ENCODE results near the gene SPINT3. TPM values are rescaled to one million over a fixed set of nuclear protein-coding genes. Genes with fewer than 3 reads are reported as not detected.
A peak's percentile ranks its signal among the peaks of the same experiment; 100 is the strongest.
"Not testable (repeated sequence)": the region's sequence is repeated elsewhere in the genome, so short reads cannot be mapped to it uniquely, and the experiment has no call there.

The SPINT3 gene
- total RNA-seq, 2 experiments from 2014 or later: not detected

DNA sequence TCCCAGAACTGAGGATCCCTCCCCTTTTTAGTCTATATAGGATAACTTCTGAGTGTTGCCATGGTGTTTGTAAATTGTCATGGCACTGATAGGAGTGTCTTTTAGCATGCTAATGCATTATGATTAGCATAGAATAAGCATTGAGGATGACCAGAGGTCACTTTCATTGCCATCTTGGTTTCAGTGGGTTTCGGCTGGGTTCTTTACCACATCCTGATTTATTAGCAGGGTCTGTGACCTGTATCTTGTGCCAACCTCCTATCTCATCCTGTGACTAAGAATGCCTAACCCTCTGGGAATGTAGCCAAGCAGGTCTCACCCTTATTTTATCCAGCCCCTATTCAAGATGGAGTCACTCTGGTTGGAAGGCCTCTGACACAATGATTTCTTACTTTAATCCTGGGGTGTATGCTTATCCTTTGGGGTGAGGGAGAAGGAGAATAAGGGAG, 26.3 kb downstream of the SPINT3 start:
- ATAC-seq (no peak), DNase-seq (no peak)
- CTCF ChIA-PET: interaction anchor here (1.3 kb wide), 1 partner anchor 276 kb away, joined by 3 read pairs; no protein-coding TSS in a partner anchor
- H3K4me3 Mint-ChIP-seq: no peak overlapping the region
- H3K4me1 Mint-ChIP-seq: no peaks in the 10 kb centered on the region
- H3K27ac Mint-ChIP-seq: no peak overlapping the region
- peaks cover 40% of the 10 kb centered on the region for H3K27me3 Mint-ChIP-seq
- H3K9me3 Mint-ChIP-seq (ENCODE audit: low read depth): no peaks in the 10 kb centered on the region
- H3K36me3 Mint-ChIP-seq: no peaks in the 10 kb centered on the region

DNA sequence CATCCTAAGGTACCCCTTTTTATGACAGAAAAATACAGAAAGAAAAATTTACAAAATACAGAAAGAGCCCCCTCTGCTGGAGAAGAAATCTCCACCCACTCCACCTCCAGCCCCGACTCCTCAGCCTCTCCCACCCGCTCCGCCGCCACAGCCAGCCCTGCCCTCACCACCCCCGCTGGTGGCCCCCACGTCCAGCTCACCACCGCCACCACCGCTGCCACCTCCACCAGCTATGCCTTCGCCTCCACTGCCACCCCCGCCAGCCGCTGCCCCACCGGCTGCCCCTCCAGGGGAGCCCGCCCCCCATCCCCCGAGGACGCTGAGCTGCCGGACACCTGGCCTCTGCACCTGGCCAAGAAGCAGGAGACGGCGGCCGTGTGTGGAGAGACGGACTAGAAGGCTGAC, 28.2 kb downstream of the SPINT3 start:
- no peaks in the 10 kb centered on the region for H3K9me3 Mint-ChIP-seq (ENCODE audit: low read depth)
- DNase-seq: no peak
- no peaks in the 10 kb centered on the region for H3K4me1 Mint-ChIP-seq
- CTCF ChIA-PET: no interaction called here
- H3K4me3 Mint-ChIP-seq: no peak overlapping the region
- peak; percentile 20 for ATAC-seq
- H3K36me3 Mint-ChIP-seq: no peaks in the 10 kb centered on the region
- no peak overlapping the region for H3K27ac Mint-ChIP-seq
- peaks cover 52% of the 10 kb centered on the region for H3K27me3 Mint-ChIP-seq

DNA sequence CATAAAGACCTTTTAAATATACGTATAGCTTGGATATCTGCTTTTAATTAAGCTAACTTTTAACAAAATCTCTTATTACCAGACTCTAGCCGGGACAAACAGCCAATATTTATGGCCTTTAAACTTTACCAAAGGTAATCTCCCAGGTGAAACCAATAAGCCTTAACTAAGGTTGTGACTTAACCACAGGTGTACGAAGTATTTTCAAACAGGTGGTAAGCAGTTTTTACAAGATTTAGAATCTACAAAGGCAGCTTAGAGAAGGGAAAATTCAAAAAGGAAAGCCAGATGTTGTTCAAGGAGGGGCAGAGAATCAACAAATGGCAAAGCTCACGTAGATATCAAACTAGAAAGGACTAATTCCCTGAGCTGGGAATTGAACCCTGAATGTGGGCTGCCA, 30.0 kb downstream of the SPINT3 start:
- H3K4me1 Mint-ChIP-seq: no peaks in the 10 kb centered on the region
- DNase-seq (no peak), ATAC-seq (no peak)
- no peaks in the 10 kb centered on the region for H3K9me3 Mint-ChIP-seq (ENCODE audit: low read depth)
- H3K4me3 Mint-ChIP-seq: no peak overlapping the region
- H3K27me3 Mint-ChIP-seq: peaks cover 54% of the 10 kb centered on the region
- no peak overlapping the region for H3K27ac Mint-ChIP-seq
- H3K36me3 Mint-ChIP-seq: no peaks in the 10 kb centered on the region
- CTCF ChIA-PET: interaction anchor here (0.9 to 1.3 kb wide), 2 partner anchors 12 to 166 kb away, joined by 3 read pairs; no protein-coding TSS in a partner anchor

DNA sequence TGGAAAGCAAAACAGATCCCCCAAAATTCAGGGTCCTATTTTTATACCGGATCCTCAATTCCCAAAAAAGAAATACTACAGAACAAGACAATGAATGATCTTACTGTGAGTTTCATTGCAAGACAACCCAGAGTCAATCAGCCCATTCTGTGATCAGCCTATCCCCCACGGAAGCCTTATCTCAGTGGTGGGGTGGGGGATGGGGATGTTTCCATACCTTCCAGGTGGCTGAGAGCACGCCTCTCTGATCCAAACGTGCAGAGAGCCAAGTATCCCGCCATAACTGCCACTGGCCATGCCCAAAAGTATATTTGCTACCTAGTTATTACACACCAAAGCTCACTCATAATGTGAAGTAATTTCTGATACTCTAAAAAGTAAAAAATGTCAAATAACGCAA, 30.7 kb downstream of the SPINT3 start:
- H3K4me1 Mint-ChIP-seq: no peaks in the 10 kb centered on the region
- H3K9me3 Mint-ChIP-seq (ENCODE audit: low read depth): no peaks in the 10 kb centered on the region
- no peak overlapping the region for H3K27ac Mint-ChIP-seq
- DNase-seq: no peak
- no peaks in the 10 kb centered on the region for H3K36me3 Mint-ChIP-seq
- peaks cover 54% of the 10 kb centered on the region for H3K27me3 Mint-ChIP-seq
- no peak for ATAC-seq
- no peak overlapping the region for H3K4me3 Mint-ChIP-seq
- CTCF ChIA-PET: no interaction called here

DNA sequence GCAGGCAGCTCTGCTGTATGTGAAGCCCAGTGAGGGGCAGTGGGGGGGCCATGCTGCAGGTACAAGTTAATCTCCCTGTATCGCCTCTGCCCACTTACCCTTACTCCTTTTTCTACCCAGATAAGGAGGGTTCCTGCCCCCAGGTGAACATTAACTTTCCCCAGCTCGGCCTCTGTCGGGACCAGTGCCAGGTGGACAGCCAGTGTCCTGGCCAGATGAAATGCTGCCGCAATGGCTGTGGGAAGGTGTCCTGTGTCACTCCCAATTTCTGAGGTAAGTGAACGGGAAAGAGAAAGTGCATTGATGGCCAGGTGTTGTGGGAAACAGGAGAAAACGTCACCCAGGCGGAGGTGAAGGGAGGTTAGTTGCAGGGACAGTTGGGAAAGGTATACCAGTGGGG, 35.6 kb downstream of the SPINT3 start:
- ATAC-seq (no peak), DNase-seq (no peak)
- Mint-ChIP-seq H3K27me3 (peaks cover 32% of the 10 kb centered on the region), H3K4me3 (no peak overlapping the region), H3K9me3 (ENCODE audit: low read depth) (no peaks in the 10 kb centered on the region), H3K27ac (no peak overlapping the region), H3K36me3 (no peaks in the 10 kb centered on the region), H3K4me1 (no peaks in the 10 kb centered on the region)
- CTCF ChIA-PET: interaction anchor here (1.2 kb wide), 1 partner anchor 40 kb away, joined by 3 read pairs; no protein-coding TSS in a partner anchor

DNA sequence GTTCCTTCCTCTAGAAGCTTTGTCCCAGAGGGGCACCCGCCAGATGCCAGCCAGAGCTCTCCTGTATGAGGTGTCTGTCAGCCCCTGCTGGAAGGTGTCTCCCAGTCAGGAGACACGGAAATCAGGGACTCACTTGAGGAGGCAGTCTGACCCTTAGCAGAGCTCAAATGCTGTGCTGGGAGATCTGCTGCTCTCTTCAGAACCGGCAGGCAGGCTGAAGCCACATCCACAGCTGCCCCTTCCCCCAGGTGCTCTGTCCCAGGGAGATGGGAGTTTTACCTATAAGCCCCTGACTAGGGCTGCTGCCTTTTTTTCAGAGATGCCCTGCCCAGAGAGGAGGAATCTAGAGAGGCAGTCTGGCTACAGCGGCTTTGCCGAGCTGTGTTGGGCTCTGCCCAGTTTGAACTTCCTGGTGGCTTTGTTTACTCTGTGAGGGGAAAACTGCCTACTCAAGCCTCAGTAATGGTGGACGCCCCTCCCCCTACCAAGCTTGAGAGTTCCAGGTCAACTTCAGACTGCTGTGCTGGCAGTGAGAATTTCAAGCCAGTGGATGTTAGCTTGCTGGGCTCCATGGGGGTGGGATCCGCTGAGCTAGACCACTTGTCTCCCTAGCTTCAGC, 37.8 kb downstream of the SPINT3 start:
- CTCF ChIA-PET; H3K9me3 Mint-ChIP-seq (ENCODE audit: low read depth); H3K36me3 Mint-ChIP-seq; ATAC-seq; H3K4me3 Mint-ChIP-seq; H3K27ac Mint-ChIP-seq; H3K4me1 Mint-ChIP-seq; DNase-seq: not testable (repeated sequence)
- peaks cover 18% of the 10 kb centered on the region for H3K27me3 Mint-ChIP-seq

DNA sequence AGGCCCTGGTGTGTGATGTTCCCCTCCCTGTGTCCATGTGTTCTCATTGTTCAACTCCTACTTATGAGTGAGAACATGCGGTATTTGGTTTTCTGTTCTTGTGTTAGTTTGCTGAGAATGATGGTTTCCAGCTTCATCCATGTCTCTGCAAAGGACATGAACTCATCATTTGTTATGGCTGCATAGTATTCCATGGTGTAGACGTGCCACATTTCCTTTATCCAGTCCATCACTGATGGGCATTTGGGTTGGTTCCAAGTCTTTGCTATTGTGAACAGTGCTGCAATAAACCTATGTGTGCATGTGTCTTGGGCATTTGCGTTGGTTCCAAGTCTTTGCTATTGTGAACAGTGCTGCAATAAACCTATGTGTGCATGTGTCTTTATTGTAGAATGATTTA, 43.1 kb downstream of the SPINT3 start:
- CTCF ChIA-PET; H3K4me1 Mint-ChIP-seq; H3K27ac Mint-ChIP-seq; DNase-seq; ATAC-seq; H3K36me3 Mint-ChIP-seq; H3K4me3 Mint-ChIP-seq; H3K9me3 Mint-ChIP-seq (ENCODE audit: low read depth): not testable (repeated sequence)
- H3K27me3 Mint-ChIP-seq: peaks cover 28% of the 10 kb centered on the region

DNA sequence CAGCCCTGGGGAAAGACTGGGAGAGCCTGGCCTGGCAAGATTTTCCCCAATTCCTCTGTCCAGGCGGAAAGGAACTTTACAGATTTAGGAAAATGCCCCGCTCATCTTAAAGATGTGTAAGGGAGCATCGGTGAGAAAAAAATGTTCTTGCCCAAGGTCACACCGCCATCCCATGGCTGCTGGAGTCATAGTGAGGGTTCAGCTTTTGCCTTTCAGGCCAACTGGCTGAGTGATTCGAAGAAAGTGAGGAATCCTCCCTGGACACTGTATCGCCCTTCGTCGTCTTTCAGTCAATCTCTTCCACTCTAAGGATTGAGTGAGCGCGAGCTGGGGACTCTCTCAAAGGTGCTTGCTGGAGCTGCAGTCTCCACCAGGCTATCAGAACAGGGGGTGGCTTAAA, 44.5 kb downstream of the SPINT3 start:
- Mint-ChIP-seq H3K4me3 (no peak overlapping the region), H3K4me1 (peaks cover 5% of the 10 kb centered on the region), H3K27me3 (peaks cover 36% of the 10 kb centered on the region), H3K9me3 (ENCODE audit: low read depth) (no peaks in the 10 kb centered on the region), H3K36me3 (no peaks in the 10 kb centered on the region), H3K27ac (no peak overlapping the region)
- ATAC-seq: no peak
- no peak for DNase-seq
- CTCF ChIA-PET: interaction anchor here (1.0 to 1.2 kb wide), 2 partner anchors 19 to 159 kb away, joined by 3 read pairs; no protein-coding TSS in a partner anchor

DNA sequence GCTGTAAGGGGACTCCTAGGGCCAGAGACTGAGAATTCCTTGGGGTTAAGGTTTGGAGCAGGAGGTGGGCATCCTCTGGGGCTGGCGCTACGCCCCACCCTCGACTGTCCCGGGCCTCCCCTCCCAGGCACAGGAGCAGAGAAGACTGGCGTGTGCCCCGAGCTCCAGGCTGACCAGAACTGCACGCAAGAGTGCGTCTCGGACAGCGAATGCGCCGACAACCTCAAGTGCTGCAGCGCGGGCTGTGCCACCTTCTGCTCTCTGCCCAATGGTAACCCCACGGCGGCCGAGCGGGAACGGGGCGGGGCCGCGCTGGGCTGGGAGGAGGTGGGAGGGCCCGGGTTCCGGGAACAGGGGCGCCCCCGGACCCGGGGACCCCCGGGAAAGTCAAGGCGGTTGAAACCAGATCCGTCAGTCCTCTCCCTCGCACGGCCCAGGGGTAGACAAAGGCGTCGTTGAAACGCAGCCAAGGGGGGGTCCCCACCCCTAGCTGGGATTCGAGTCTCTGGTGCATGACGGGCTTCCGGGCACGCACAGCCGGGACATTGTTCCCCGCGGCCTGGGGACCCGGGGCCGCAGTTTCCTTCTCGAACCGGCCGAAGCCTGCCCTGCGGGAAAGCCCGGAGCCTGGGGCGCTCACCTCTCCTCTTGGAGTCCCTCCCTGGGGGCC, 45.0 kb downstream of the SPINT3 start:
- no peaks in the 10 kb centered on the region for H3K36me3 Mint-ChIP-seq
- H3K27me3 Mint-ChIP-seq: peaks cover 38% of the 10 kb centered on the region
- no peak for DNase-seq
- H3K4me3 Mint-ChIP-seq: peak overlapping the region; percentile 16
- CTCF ChIA-PET: interaction anchor here (0.9 to 1.2 kb wide), 4 partner anchors 18 to 159 kb away, joined by 3 read pairs; no protein-coding TSS in a partner anchor
- no peaks in the 10 kb centered on the region for H3K9me3 Mint-ChIP-seq (ENCODE audit: low read depth)
- ATAC-seq: peak; percentile 67
- H3K27ac Mint-ChIP-seq: no peak overlapping the region
- H3K4me1 Mint-ChIP-seq: peaks cover 5% of the 10 kb centered on the region

DNA sequence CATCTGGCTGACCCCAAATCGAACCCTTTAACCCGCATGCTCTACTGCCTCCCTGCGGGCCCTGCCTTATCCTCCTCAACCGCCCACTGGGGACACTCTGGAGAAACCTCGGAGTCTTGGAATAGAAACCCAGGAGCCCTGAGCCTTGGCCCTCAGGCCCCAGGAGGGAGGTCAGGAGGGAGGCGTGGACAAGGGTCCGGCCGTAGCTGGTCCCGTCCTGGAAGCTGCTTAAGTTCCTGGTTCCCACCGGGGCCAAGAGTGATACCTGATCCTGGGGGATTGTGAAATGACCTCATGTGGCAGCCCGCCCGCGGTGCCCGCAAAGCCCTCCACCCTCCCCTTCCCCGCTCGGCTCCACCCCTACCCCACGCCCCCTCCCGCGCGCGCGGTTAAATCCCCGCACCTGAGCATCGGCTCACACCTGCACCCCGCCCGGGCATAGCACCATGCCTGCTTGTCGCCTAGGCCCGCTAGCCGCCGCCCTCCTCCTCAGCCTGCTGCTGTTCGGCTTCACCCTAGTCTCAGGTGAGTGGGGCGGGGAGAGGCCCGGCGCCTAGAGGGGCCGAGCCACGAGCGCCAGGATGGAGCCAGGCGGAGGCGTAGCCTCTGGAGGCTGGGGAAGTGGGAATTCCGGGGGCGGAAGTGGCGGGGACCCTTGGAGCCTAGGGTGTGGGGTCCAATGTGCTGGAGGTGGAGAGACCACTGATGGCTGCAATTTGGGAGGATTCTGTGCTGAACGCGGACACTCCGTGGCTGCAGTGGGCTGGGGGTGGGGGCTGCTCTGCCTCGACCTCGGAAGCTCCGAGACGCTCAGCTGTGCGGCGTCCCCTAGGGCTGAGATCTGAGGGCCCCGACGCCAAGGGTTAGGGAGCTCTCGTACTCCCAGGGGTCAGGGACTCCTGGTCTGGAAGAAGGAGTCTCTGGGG, 45.8 kb downstream of the SPINT3 start, which contains the start of gene WFDC2:
Gene WFDC2, plus strand, starts transcription at position 418 of the 926 bp plus-strand sequence. Its CDS starts 29 bp downstream, at position 447.
- no peaks in the 10 kb centered on the region for H3K9me3 Mint-ChIP-seq (ENCODE audit: low read depth)
- H3K4me1 Mint-ChIP-seq: peaks cover 5% of the 10 kb centered on the region
- H3K27me3 Mint-ChIP-seq: peaks cover 38% of the 10 kb centered on the region
- CTCF ChIA-PET: interaction anchor here (0.9 to 1.0 kb wide), 3 partner anchors 17 to 96 kb away, joined by 3 read pairs; no protein-coding TSS in a partner anchor
- H3K27ac Mint-ChIP-seq: no peak within 1 kb of the TSS
- peak within 1 kb of the TSS; percentile 16 for H3K4me3 Mint-ChIP-seq
- ATAC-seq: no peak
- H3K36me3 Mint-ChIP-seq: no peaks in the 10 kb centered on the region
- DNase-seq: no peak

DNA sequence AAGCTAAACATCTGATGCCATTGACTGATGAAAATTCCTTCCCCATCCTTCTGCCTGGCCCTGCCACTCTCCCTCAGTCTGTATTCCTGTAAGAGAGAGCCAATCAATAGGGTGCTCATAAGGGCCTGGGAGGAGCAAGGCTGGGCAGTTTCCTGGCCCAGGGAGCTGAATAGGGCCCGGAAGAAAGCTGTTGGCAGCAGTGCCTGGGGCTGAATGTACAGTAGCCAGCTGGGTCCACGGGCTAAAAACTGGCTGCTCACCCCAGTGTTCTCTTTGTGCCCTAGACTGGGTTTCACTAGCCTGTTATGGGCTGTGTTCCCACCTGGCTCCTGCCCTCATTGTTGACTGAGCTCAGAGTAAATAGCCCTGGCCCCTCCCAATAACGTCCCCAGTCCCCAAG, 47.6 kb downstream of the SPINT3 start:
- CTCF ChIA-PET: interaction anchor here (0.6 to 3.6 kb wide), 5 partner anchors 10 to 149 kb away, joined by 3 to 9 read pairs (median 4); partner anchors contain the start of gene SYS1
- Mint-ChIP-seq H3K9me3 (ENCODE audit: low read depth) (no peaks in the 10 kb centered on the region), H3K27ac (no peak overlapping the region), H3K27me3 (peaks cover 38% of the 10 kb centered on the region), H3K4me1 (peaks cover 5% of the 10 kb centered on the region), H3K36me3 (no peaks in the 10 kb centered on the region), H3K4me3 (no peak overlapping the region)
- ATAC-seq (no peak), DNase-seq (no peak)

DNA sequence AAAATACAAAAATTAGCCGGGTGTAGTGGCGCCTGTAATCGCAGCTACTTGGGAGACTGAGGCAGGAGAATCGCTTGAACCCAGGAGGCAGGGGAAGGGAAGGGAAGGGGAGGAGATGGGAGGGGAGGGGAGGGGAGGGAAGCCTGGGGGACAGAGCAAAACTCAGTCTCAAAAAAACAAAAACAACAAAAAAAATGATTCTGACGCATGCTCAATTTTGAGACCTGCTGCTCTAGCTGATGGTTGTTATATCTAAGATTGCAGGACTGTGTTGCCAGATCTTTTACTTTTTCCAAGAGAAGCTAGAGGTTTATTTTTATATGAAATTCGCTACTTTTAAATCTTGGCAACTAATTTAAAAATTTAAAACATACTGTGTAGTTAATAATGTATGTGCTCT, 48.2 kb downstream of the SPINT3 start:
- Mint-ChIP-seq H3K9me3 (ENCODE audit: low read depth) (no peaks in the 10 kb centered on the region), H3K27ac (no peak overlapping the region), H3K27me3 (peaks cover 39% of the 10 kb centered on the region), H3K36me3 (no peaks in the 10 kb centered on the region), H3K4me3 (no peak overlapping the region), H3K4me1 (peaks cover 5% of the 10 kb centered on the region)
- no peak for ATAC-seq
- CTCF ChIA-PET: interaction anchor here (1.3 to 3.6 kb wide), 3 partner anchors 30 to 149 kb away, joined by 4 to 9 read pairs (median 5); partner anchors contain the start of gene SYS1
- no peak for DNase-seq

All from activated CD8-positive, alpha-beta memory T cell treated with anti-CD3 and anti-CD28 coated beads, Interleukin-2, amount 10 ng/mL, durations not matched to agents 7 days and 5 days (primary cell).